NCI-H2171 (cell line): ENCODE data around the gene POU2F3.

ENCODE experiments used
- DNase-seq: peaks from one replicate; lab custom pipeline; 2025; lab: John Stamatoyannopoulos, UW

Gene POU2F3

DNA sequence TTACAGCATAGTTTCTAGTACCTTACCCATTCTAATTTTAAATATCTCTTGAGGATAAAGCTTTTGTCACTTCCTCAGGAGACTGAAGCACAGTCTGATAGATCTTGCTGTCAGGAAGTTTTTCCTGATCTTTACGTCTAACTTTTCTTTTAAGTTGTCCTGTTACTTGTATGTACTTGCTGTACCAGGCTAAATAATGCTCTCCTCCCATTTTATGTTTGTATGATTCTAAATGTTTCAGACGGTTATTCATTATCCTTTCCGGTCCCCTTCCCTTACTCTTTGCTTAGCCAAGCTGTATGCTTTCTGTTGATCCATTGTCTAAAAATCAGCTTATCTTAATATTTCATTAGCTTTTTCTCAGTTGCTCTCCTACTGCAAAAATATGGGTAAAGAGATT lies 102.3 kb downstream of the POU2F3 start:
- no peak for DNase-seq

GRCh38 chr11:120342678-120343077 lies 102.7 kb downstream of the POU2F3 start:
- no peak for DNase-seq

DNA sequence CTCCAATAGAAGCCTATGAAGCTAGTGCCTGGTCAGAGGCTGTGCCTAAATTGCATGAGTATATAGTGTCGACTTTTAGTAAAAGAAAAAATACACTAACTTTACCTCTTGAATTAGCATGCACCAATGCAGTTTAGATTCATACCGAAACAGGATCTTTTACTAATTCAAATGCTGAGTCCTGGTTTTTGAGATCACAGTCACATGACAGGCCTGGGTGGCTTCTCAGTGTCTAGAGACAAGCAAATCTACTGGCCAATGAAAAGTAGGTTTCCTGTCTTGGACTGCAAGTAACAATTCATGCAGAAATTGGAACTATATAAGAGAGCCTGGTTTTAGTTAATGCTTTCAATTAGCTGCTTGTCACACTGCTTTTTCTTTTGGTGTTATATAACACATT lies 103.5 kb downstream of the POU2F3 start:
- no peak for DNase-seq

- DNase-seq = no peak
These were observed 104.5 kb downstream of the POU2F3 start for GRCh38 chr11:120344302-120345004.

DNA sequence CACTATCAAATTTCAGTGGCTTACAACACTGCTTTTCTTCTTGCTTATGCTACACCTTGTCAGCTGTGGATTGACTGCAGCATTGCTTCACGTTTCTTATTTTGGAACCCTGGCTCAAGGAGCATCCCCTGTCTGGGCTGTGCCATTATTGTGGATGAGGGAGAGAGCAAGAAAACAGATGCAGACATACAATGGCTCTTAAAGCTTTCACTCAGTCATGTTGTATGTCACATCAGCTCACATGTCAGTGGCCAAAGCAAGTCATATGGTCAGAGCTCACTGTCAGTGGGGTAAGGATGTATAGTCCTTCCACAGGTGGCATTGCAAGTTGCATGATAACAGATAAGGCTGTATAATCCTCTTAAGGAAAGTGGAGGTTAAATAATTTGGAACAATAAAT lies 106.3 kb downstream of the POU2F3 start:
- no peak for DNase-seq

DNA sequence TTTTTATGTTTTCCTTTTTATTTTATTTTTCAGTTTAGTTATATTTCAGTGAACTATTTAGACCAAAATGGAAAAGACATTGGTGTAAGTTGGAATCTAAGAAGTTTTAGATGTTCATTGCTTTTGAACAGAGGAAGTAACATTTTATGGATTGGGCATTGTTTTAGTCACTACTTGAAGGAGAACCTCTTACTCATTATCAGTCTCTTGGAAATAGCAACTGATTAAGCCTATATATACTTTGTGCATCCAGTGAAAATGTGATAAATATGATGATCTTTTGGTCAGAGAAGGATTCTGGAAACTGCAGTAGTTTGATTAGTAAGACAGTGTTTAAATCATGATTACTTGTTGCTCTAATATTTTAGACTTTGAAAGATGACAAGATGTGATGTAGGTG lies 110.7 kb downstream of the POU2F3 start:
- DNase-seq = no peak

GRCh38 chr11:120352405-120352804 lies 112.5 kb downstream of the POU2F3 start:
- DNase-seq = no peak

DNA sequence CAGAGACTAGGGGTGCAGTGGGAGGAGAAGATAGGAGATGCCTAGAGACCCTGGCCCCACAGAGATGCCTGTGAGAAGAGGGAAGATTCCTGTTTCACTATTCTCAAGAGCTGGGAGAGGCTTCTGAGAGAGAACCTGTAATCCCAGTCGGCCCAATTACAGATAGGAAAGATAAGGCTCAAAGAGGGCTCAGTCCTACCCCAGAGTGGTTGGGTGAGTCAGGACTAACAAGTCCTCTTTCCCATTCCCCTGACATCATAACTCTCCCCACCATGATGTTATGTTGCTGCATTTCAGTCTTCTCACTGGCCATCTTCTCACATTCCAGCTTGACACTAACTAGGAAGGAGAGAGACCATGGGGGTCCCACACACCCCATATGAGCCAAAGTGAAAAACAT lies 114.1 kb downstream of the POU2F3 start:
- DNase-seq = no peak

GRCh38 chr11:120354779-120355178 lies 114.8 kb downstream of the POU2F3 start:
- no peak for DNase-seq

DNA sequence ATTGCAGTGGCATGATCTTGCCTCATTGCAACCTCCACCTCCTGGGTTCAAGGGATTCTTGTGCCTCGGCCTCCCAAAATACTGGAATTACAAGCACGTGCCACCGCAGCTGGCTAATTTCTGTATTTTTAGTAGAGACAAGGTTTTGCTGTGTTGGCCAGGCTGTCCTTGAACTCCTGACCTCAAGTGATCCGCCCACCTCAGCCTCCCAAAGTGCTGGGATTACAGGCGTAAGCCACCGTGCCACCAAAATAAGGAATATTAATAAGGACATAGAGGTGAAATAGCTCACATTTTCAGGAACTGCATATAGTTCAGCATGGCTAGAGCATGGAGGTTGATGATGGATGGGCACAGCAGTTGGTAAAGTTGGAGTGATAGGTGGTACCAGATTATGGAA lies 117.7 kb downstream of the POU2F3 start:
- DNase-seq = no peak

DNA sequence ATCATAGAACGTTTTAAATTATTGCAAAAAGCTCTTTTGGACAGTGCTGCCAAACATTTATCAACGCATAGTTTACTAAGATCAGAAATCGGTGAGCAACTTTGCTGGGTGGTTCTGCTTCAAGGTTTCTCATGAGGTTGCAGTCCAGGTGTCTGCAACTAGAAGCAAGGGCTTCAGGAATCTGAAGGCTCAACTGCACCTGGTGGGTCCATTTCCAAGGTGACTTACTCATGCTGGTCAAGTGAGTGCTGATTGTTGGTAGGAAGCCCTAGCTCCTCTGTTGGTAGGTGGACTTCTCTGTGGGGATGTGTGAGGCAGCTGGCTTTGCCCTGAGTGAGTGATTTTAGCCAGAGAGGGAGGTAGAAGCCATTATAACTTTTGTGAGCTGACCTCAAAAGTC lies 118.8 kb downstream of the POU2F3 start:
- no peak for DNase-seq

GRCh38 chr11:120363436-120363835 lies 123.5 kb downstream of the POU2F3 start:
- no peak for DNase-seq

GRCh38 chr11:120365512-120365911 lies 125.6 kb downstream of the POU2F3 start:
- DNase-seq = no peak
